Glutamatergic neuron (in vitro differentiated cells): Measurements from ENCODE around the gene SCD5. TPM values are rescaled to one million over a fixed set of nuclear protein-coding genes. Genes with fewer than 3 reads are reported as not detected.

Experiments
- DNase-seq: peaks from one replicate; pipeline ENCODE4 v3.0.0; 2022
- H3K27ac Mint-ChIP-seq: one replicate; pipeline ENCODE4 v1.8.0; 2020; ENCODE audit warnings: mild to moderate bottlenecking, mixed read lengths, inconsistent platforms; ENCODE audit not compliant: unreplicated experiment
- H3K27me3 Mint-ChIP-seq: one replicate; pipeline ENCODE4 v1.8.0; 2020; ENCODE audit warnings: mild to moderate bottlenecking, moderate library complexity, mixed read lengths, inconsistent platforms; ENCODE audit not compliant: unreplicated experiment
- H3K36me3 Mint-ChIP-seq: one replicate; pipeline ENCODE4 v1.8.0; 2020; ENCODE audit warnings: mild to moderate bottlenecking, mixed read lengths, inconsistent platforms; ENCODE audit not compliant: unreplicated experiment
- H3K4me1 Mint-ChIP-seq: one replicate; pipeline ENCODE4 v1.8.0; 2020; ENCODE audit warnings: mild to moderate bottlenecking, low read depth, mixed read lengths, inconsistent platforms; ENCODE audit not compliant: unreplicated experiment
- H3K4me3 Mint-ChIP-seq: one replicate; pipeline ENCODE4 v1.8.0; 2020; ENCODE audit warnings: mild to moderate bottlenecking, mixed read lengths, inconsistent platforms; ENCODE audit not compliant: unreplicated experiment
- H3K9me3 Mint-ChIP-seq: one replicate; pipeline ENCODE4 v1.8.0; 2020; ENCODE audit warnings: mild to moderate bottlenecking, moderate library complexity, mixed read lengths, inconsistent platforms; ENCODE audit not compliant: unreplicated experiment
- total RNA-seq: library from RNA; stranded (reverse); fragmentation: NEBNext Ultra II Directional; extraction: Animal tissue kit (Norgen Biotek cat#: 25700); gene quantifications from one replicate; pipeline ENCODE4 v1.2.1, GENCODE V29; 2021; ENCODE audit not compliant: unreplicated experiment
- TF ChIP-seq, protein P1 (sequence below): fragments of 200-600 bp; sonication (generic); IDR thresholded peaks from one replicate; pipeline ENCODE4 v1.5.0; 2021; ENCODE audit not compliant: partially characterized antibody, unreplicated experiment

SCD5 gene
- total RNA-seq, 1 donor from 2014 or later = 31.9 TPM

DNA sequence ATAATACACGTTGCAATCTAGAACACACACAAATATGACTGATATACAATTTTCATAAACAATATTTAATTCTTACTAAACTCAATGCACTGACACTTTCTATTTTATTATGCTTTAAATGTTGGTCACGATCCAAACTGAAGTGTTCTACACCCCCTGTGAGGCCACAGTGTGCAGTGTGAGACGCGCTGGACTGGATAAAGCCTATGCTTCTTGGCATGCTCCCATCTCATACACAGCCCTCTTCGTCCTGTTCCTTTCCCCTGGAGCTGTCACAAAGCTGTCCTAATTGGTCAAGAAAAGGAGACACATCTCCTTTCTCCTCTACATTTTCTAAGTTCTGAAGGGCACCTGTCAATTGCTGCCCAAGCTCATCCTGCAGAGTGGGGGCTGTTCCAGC lies 72.0 kb downstream of the SCD5 start:
- peaks cover 5% of the 10 kb centered on the region for H3K9me3 Mint-ChIP-seq
- no peaks in the 10 kb centered on the region for H3K4me1 Mint-ChIP-seq
- H3K36me3 Mint-ChIP-seq = no peaks in the 10 kb centered on the region
- TF ChIP-seq, protein P1, sequence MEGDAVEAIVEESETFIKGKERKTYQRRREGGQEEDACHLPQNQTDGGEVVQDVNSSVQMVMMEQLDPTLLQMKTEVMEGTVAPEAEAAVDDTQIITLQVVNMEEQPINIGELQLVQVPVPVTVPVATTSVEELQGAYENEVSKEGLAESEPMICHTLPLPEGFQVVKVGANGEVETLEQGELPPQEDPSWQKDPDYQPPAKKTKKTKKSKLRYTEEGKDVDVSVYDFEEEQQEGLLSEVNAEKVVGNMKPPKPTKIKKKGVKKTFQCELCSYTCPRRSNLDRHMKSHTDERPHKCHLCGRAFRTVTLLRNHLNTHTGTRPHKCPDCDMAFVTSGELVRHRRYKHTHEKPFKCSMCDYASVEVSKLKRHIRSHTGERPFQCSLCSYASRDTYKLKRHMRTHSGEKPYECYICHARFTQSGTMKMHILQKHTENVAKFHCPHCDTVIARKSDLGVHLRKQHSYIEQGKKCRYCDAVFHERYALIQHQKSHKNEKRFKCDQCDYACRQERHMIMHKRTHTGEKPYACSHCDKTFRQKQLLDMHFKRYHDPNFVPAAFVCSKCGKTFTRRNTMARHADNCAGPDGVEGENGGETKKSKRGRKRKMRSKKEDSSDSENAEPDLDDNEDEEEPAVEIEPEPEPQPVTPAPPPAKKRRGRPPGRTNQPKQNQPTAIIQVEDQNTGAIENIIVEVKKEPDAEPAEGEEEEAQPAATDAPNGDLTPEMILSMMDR = no peak
- no peak overlapping the region for H3K27ac Mint-ChIP-seq
- DNase-seq = no peak
- H3K4me3 Mint-ChIP-seq = no peak overlapping the region
- no peaks in the 10 kb centered on the region for H3K27me3 Mint-ChIP-seq

DNA sequence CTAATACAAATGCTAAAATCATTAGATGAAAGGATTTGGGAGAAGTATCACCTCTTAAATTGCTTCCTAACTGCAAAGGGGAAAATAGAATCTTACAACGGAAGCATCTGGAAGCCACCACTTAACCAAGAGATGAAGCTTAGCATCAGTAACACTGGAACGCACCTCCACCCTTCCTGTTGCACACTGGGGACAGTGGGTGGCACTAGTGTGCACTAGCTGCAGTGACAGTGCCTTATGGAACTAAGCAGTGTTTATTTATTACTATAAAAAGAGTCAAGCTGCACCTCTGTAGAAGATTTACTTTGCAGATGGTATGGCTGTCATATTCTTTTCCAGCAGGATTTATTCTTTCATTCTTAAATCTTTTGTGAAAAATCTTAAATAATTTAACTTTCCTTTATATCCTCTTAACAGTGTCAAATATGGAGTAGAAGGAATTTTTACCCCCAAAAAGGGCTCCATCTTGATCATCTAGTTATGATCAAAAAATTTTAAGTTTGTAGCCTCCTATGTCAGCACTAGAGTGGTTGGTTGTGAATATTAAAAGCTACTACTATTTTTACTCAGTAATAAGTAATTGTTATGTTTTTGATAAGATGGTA lies 76.7 kb downstream of the SCD5 start:
- TF ChIP-seq, protein P1 = no peak
- Mint-ChIP-seq H3K9me3 (peaks cover 2% of the 10 kb centered on the region), H3K27me3 (no peaks in the 10 kb centered on the region), H3K27ac (no peak overlapping the region), H3K4me1 (no peaks in the 10 kb centered on the region), H3K4me3 (no peak overlapping the region), H3K36me3 (no peaks in the 10 kb centered on the region)
- peak; percentile 27 for DNase-seq

DNA sequence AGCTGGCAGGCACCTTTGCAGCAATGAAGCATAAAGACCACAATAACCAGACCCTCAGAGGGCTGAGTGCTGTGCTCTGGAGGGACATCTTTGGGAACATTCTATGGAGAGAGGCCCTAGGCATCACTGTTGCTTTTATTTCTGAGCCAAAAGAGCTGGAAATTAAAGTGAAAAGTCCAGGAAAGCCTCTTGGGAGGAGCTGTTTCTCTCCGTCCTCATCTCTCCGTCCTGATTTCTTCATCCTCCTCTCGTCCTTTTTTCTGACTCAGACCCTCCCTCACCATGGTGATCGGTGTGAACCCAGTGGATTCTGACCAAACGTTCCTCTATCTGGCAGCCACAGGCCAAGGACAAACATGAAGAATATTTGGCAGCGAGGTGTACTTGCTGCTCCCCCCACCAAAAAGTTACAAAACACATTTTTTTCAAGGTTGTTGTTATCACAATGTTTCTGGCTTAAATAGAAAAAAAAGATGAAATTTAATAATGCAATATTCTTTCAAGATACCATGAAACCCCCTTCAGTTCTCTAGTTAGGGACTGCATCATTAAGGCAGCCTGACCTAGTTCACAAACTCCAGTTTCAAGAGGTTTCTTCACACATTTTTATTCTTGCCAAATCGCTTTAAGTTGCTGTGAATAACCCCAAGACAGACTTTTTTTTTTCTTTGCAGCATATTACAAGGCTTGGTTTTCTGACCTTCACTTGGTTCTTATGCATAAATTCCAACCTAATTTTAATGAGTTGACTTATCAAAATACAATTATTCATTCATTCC lies 80.2 kb downstream of the SCD5 start:
- DNase-seq = no peak
- Mint-ChIP-seq H3K4me3 (no peak overlapping the region), H3K27ac (no peak overlapping the region), H3K36me3 (no peaks in the 10 kb centered on the region), H3K4me1 (no peaks in the 10 kb centered on the region), H3K9me3 (peaks cover 2% of the 10 kb centered on the region), H3K27me3 (no peaks in the 10 kb centered on the region)
- TF ChIP-seq, protein P1 = no peak

DNA sequence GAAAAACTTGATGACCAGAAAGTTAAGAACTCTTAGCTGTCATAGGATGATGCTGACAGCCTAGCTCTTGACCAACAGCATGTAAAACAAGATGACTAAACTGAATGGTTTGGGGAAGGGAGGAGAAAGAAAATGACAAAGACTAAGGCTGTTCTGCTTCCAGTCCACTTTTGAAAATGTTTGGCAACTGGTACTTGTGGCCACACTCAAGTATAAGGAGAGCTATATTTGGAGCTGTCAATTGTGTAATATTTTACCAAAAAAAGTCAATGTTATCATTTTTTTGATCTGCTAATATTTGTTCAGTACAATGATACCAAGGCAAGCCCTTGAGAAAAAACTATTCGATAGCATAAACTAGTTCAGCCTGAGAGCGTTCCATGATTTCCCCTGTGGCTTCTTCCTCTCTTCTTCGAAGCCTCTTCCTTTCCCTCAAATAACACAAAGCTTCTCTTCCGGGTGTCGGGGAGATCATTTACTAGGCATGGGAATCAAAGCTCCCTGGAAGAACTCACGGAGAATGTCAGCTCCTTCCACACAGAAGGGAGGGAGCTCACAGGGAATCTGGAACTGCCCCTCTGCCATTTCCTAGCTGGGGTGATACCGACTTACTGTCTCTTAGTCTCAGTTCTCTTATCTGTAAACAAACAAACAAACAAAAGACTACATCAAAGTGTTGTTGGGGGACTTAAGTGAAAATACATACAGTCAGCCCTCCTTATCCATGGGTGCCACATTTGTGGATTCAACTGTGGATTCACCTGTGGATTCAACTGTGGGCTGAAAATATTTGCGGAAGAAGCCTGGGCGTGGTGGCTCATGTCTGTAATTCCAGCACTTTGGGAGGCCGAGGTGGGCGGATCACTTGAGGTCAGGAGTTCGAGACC lies 82.6 kb downstream of the SCD5 start:
- Mint-ChIP-seq H3K36me3 (no peaks in the 10 kb centered on the region), H3K4me1 (no peaks in the 10 kb centered on the region), H3K4me3 (no peak overlapping the region), H3K27me3 (no peaks in the 10 kb centered on the region), H3K9me3 (peaks cover 2% of the 10 kb centered on the region), H3K27ac (no peak overlapping the region)
- no peak for DNase-seq
- TF ChIP-seq, protein P1 = no peak

DNA sequence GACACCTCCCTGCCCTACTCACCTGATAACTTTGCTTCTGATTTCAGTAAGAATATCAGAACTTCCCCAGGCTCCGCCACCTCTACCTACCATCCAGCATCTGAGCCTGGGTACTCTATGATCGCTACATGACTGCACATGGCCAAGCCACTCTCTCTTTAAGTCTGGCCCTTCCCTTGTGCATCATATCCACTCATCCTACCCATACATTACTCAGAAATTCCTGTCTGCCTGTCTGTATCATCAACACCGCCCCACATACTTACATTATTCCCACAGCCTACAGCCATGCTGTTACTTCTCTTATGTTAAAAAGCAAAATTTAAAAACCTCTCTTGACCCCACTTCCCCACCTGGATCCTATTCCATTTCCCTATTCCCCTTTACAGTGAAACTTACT lies 84.7 kb downstream of the SCD5 start:
- TF ChIP-seq, protein P1 = no peak
- Mint-ChIP-seq H3K9me3 (peaks cover 1% of the 10 kb centered on the region), H3K27me3 (no peaks in the 10 kb centered on the region), H3K4me1 (no peaks in the 10 kb centered on the region), H3K36me3 (no peaks in the 10 kb centered on the region), H3K27ac (no peak overlapping the region), H3K4me3 (no peak overlapping the region)
- no peak for DNase-seq
